ENCODE data around the gene ADARB1. TPM values are rescaled to one million over a fixed set of nuclear protein-coding genes. Genes with fewer than 3 reads are reported as not detected.
A peak's percentile ranks its signal among the peaks of the same experiment; 100 is the strongest.

ADARB1 gene
- polyA plus RNA-seq, 3 donors = 0.40 to 2.6 (median 1.0) TPM

DNA sequence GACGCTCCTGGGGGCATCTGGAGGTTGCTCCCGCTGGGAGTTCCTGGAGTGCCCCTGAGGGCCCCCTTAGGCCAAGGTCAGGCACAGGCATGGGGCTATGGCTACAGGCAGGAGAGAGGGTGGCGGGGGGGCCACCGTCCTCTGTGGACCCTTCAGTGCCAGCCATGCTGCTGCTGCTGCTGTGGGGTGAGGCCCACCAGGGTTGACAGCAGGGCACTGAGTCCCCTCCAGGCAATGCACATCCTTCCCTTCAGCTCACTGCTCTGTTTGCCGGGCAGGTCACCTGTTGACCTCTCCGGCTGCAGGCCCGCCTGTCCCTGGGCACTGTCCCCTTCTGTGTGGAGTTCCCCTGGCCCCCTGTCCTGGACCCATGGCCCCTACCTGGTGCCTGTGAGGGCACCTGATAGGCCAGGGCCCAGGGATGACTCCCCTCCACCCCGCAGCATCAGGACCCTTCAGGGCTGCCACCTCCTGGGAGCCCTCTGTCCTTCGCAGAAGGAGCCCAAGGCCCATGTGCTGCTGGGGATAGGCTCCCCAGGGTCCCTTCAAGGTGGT lies 34.1 kb upstream of the ADARB1 start:
- TF ChIP-seq, protein P1, sequence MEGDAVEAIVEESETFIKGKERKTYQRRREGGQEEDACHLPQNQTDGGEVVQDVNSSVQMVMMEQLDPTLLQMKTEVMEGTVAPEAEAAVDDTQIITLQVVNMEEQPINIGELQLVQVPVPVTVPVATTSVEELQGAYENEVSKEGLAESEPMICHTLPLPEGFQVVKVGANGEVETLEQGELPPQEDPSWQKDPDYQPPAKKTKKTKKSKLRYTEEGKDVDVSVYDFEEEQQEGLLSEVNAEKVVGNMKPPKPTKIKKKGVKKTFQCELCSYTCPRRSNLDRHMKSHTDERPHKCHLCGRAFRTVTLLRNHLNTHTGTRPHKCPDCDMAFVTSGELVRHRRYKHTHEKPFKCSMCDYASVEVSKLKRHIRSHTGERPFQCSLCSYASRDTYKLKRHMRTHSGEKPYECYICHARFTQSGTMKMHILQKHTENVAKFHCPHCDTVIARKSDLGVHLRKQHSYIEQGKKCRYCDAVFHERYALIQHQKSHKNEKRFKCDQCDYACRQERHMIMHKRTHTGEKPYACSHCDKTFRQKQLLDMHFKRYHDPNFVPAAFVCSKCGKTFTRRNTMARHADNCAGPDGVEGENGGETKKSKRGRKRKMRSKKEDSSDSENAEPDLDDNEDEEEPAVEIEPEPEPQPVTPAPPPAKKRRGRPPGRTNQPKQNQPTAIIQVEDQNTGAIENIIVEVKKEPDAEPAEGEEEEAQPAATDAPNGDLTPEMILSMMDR (IDR thresholded peaks at IDR 0.05) = no peak
- Histone ChIP-seq H3K4me2 (replicated peaks; ENCODE audit: extremely low read depth, low read length, poor library complexity, severe bottlenecking) (no peak overlapping the region), H2AFZ (ENCODE audit: insufficient read depth, low read depth, low read length, poor library complexity, severe bottlenecking) (peak overlapping the region; percentile 13), H3K4me3 (replicated peaks in 1 of 3; ENCODE audit: low read depth in 2 of 3, low read length in 3 of 3) (no peak overlapping the region), H3K4me1 (ENCODE audit: control insufficient read depth in 1 of 2, insufficient read depth in 2 of 2, low read length in 2 of 2) (peaks cover 34 to 35% of the 10 kb centered on the region in 2 donors), H3K9me3 (replicated peaks in 1 of 2; ENCODE audit: control insufficient read depth in 1 of 2, insufficient read depth in 1 of 2, low read length in 2 of 2) (peaks cover 9 to 11% of the 10 kb centered on the region in 2 donors), H3K27ac (ENCODE audit: low read depth in 1 of 2, low read length in 2 of 2) (peak overlapping the region in 1 of 2 donors; percentile 47), H3K27me3 (ENCODE audit: control insufficient read depth in 2 of 2, insufficient read depth in 2 of 2, low read length in 2 of 2) (no peaks in the 10 kb centered on the region), H4K20me1 (ENCODE audit: insufficient read depth, low read length) (no peaks in the 10 kb centered on the region), H3K79me2 (ENCODE audit: insufficient read depth, low read length) (no peaks in the 10 kb centered on the region), H3K36me3 (replicated peaks in 1 of 2; ENCODE audit: control insufficient read depth in 1 of 2, insufficient read depth in 2 of 2, low read length in 2 of 2) (no peaks in the 10 kb centered on the region), H3K9ac (ENCODE audit: insufficient read depth, low read length, poor library complexity, severe bottlenecking) (peak overlapping the region; percentile 45)
- peaks cover 37% of the 10 kb centered on the region for H3K4me1 Mint-ChIP-seq
- peak overlapping the region in 3 of 7 donors; percentile 37 to 87 (median 42) for H3K27ac Mint-ChIP-seq
- DNase-seq = no peak
- H3K9me3 Mint-ChIP-seq = peaks cover 9 to 20% (median 18%) of the 10 kb centered on the region in 7 donors
- WGBS (ENCODE audit: insufficient coverage) = 98% methylated on average over 7 of the region's 9 CpGs
- peak overlapping the region in 1 of 2 donors; percentile 46 for H3K4me3 Mint-ChIP-seq
- intact Hi-C loops (cut with micrococcal nuclease) = no loop called here
- H3K27me3 Mint-ChIP-seq (ENCODE audit: low read depth in 3 of 3) = peaks cover 4 to 6% (median 5%) of the 10 kb centered on the region in 3 donors
- H3K36me3 Mint-ChIP-seq = no peaks in the 10 kb centered on the region

DNA sequence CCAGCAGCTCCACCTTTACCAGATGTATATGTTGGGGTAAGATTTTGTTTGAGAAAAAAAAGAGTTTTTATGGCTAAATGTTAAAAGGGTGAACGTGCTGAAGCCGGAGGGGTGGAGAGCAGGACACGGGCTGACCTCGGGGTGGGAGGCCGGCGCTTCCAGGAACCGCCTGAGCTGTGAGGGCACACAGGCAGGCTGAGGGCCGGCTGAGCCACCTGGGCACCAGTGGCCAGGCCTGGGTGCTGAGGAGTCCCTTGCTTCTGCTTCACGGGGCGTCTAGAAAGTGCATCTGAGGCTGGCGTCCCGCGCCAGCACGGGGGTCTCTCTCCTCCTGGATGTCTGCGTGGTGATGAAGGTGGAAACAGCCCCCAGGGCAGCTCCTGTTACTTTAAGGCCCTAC lies 33.6 kb upstream of the ADARB1 start:
- Histone ChIP-seq H3K9me3 (replicated peaks in 1 of 2; ENCODE audit: control insufficient read depth in 1 of 2, insufficient read depth in 1 of 2, low read length in 2 of 2) (peaks cover 9 to 11% of the 10 kb centered on the region in 2 donors), H3K36me3 (replicated peaks in 1 of 2; ENCODE audit: control insufficient read depth in 1 of 2, insufficient read depth in 2 of 2, low read length in 2 of 2) (no peaks in the 10 kb centered on the region), H3K4me2 (replicated peaks; ENCODE audit: extremely low read depth, low read length, poor library complexity, severe bottlenecking) (peak overlapping the region; percentile 57), H3K9ac (ENCODE audit: insufficient read depth, low read length, poor library complexity, severe bottlenecking) (peak overlapping the region; percentile 45), H3K4me1 (ENCODE audit: control insufficient read depth in 1 of 2, insufficient read depth in 2 of 2, low read length in 2 of 2) (peaks cover 34 to 35% of the 10 kb centered on the region in 2 donors), H3K79me2 (ENCODE audit: insufficient read depth, low read length) (no peaks in the 10 kb centered on the region), H4K20me1 (ENCODE audit: insufficient read depth, low read length) (no peaks in the 10 kb centered on the region), H2AFZ (ENCODE audit: insufficient read depth, low read depth, low read length, poor library complexity, severe bottlenecking) (peak overlapping the region; percentile 13), H3K27me3 (ENCODE audit: control insufficient read depth in 2 of 2, insufficient read depth in 2 of 2, low read length in 2 of 2) (no peaks in the 10 kb centered on the region), H3K27ac (ENCODE audit: low read depth in 1 of 2, low read length in 2 of 2) (peak overlapping the region; percentile 47 to 61), H3K4me3 (replicated peaks in 1 of 3; ENCODE audit: low read depth in 2 of 3, low read length in 3 of 3) (peak overlapping the region in 1 of 3 experiments; percentile 46)
- Mint-ChIP-seq H3K36me3 (no peaks in the 10 kb centered on the region), H3K4me1 (peaks cover 37% of the 10 kb centered on the region), H3K4me3 (peak overlapping the region; percentile 53 to 77), H3K9me3 (peaks cover 9 to 22% (median 15%) of the 10 kb centered on the region in 7 donors), H3K27ac (peak overlapping the region; percentile 38 to 87 (median 69)), H3K27me3 (ENCODE audit: low read depth in 3 of 3) (peaks cover 2 to 7% (median 5%) of the 10 kb centered on the region in 3 donors)
- intact Hi-C loops (cut with micrococcal nuclease) = no loop called here
- DNase-seq = no peak
- WGBS (ENCODE audit: insufficient coverage) = 74% methylated on average over 14 of the region's 15 CpGs
- TF ChIP-seq, protein P1 (IDR thresholded peaks at IDR 0.05) = no peak

All from CD14-positive monocyte (primary cell).